ENCODE data around the gene AURKA. TPM values are rescaled to one million over a fixed set of nuclear protein-coding genes. Genes with fewer than 3 reads are reported as not detected.

AURKA gene
- total RNA-seq, 1 donor from 2014 or later: 8.4 TPM

GRCh38 chr20:56369179-56369578, 22.8 kb downstream of the AURKA start:
- intact Hi-C loops (cut with DNase I): no loop called here
- DNase-seq (ENCODE audit: missing footprints): no peak
- ATAC-seq: no peak

GRCh38 chr20:56368351-56369134, 23.5 kb downstream of the AURKA start:
- intact Hi-C loops (cut with DNase I): no loop called here
- ATAC-seq: no peak

GRCh38 chr20:56363491-56363890, 28.5 kb downstream of the AURKA start:
- no peak for ATAC-seq
- intact Hi-C loops (cut with DNase I): no loop called here

More at GRCh38 chr20:56368351-56369134, 23.5 kb downstream of the AURKA start:
- DNase-seq (ENCODE audit: missing footprints): no peak

GRCh38 chr20:56362833-56363413, 29.1 kb downstream of the AURKA start:
- DNase-seq (ENCODE audit: missing footprints) (no peak), ATAC-seq (no peak)
- intact Hi-C loops (cut with DNase I): no loop called here

More at GRCh38 chr20:56363491-56363890, 28.5 kb downstream of the AURKA start:
- DNase-seq (ENCODE audit: missing footprints): no peak

- DNase-seq (ENCODE audit: missing footprints) (no peak), ATAC-seq (no peak)
- intact Hi-C loops (cut with DNase I): no loop called here
Measured at GRCh38 chr20:56361900-56362299, 30.1 kb downstream of the AURKA start.

- no peak for ATAC-seq
- intact Hi-C loops (cut with DNase I): no loop called here
Measured at GRCh38 chr20:56360908-56361205, 31.2 kb downstream of the AURKA start.

GRCh38 chr20:56360133-56360907, 31.7 kb downstream of the AURKA start:
- intact Hi-C loops (cut with DNase I): no loop called here
- ATAC-seq (no peak), DNase-seq (ENCODE audit: missing footprints) (no peak)

More at GRCh38 chr20:56360908-56361205, 31.2 kb downstream of the AURKA start:
- DNase-seq (ENCODE audit: missing footprints): no peak

GRCh38 chr20:56359212-56360132, 32.5 kb downstream of the AURKA start:
- intact Hi-C loops (cut with DNase I): loop anchor here (5.0 kb wide), 1 partner anchor 33 kb away; the partner anchor contains the start of genes AURKA and CSTF1
- ATAC-seq: peak; percentile 56
- DNase-seq (ENCODE audit: missing footprints): peak; percentile 78

GRCh38 chr20:56358600-56359211, 33.3 kb downstream of the AURKA start, which contains the start of gene FAM210B:
Gene FAM210B (plus strand): TSS chr20:56358974. CDS start chr20:56359006, 32 bp downstream.
- DNase-seq (ENCODE audit: missing footprints) (peak; percentile 94), ATAC-seq (peak; percentile 99)
- intact Hi-C loops (cut with DNase I): loop anchor here (5.0 kb wide), 1 partner anchor 34 kb away; the partner anchor contains the start of genes AURKA and CSTF1

GRCh38 chr20:56358070-56358469, 33.9 kb downstream of the AURKA start:
- no peak for DNase-seq (ENCODE audit: missing footprints)
- intact Hi-C loops (cut with DNase I): loop anchor here (5.0 kb wide), 1 partner anchor 34 kb away; the partner anchor contains the start of genes AURKA and CSTF1
- no peak for ATAC-seq

GRCh38 chr20:56353356-56353755, 38.7 kb downstream of the AURKA start:
- no peak for DNase-seq (ENCODE audit: missing footprints)
- intact Hi-C loops (cut with DNase I): no loop called here
- ATAC-seq: no peak

- DNase-seq (ENCODE audit: missing footprints) (no peak), ATAC-seq (no peak)
- intact Hi-C loops (cut with DNase I): no loop called here
Measured at GRCh38 chr20:56352345-56353055, 39.5 kb downstream of the AURKA start.

GRCh38 chr20:56350842-56351241, 41.2 kb downstream of the AURKA start:
- intact Hi-C loops (cut with DNase I): no loop called here
- DNase-seq (ENCODE audit: missing footprints): no peak
- ATAC-seq: no peak

- DNase-seq (ENCODE audit: missing footprints): no peak
- intact Hi-C loops (cut with DNase I): no loop called here
- no peak for ATAC-seq
Measured at GRCh38 chr20:56348746-56349145, 43.3 kb downstream of the AURKA start.

- ATAC-seq (no peak), DNase-seq (ENCODE audit: missing footprints) (no peak)
- intact Hi-C loops (cut with DNase I): no loop called here
Measured at GRCh38 chr20:56348305-56348693, 43.7 kb downstream of the AURKA start.

- DNase-seq (ENCODE audit: missing footprints): no peak
- ATAC-seq: no peak
- intact Hi-C loops (cut with DNase I): no loop called here
Measured at GRCh38 chr20:56347628-56348304, 44.2 kb downstream of the AURKA start.

GRCh38 chr20:56345911-56346310, 46.1 kb downstream of the AURKA start:
- ATAC-seq (no peak), DNase-seq (ENCODE audit: missing footprints) (no peak)
- intact Hi-C loops (cut with DNase I): no loop called here
